ENCODE results near the gene IFNA13.
"Not testable (repeated sequence)": the region's sequence is repeated elsewhere in the genome, so short reads cannot be mapped to it uniquely, and the experiment has no call there.

The IFNA13 gene

DNA sequence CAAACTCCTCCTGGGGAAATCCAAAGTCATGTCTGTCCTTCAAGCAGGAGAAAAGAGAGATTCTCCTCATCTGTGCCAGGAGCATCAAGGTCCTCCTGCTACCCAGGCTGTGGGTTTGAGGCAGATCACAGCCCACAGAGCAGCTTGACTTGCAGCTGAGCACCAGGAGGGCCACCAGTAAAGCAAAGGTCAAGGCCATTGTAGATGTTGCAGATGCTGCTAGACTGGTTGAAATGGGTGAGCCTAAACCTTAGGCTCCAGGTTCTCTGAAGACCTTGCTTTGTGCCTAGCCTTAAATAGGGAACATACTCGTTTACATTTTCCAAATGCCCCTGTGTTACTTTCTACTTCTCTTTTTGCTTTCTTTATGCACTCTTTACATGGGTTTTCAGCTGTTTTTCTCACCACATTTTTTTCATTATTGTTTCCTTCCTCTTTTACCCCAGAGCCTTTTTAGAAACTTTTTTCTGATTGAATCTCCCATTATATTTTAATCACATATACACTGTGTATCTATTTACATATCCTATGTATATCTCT is 17.3 kb upstream of the IFNA13 start, which contains the start of gene IFNA2:
TSS of gene IFNA2 (minus strand) at position 268 of the 540 bp plus-strand sequence. CDS start at position 199, 69 bp downstream.
- DNase-seq (ENCODE audit: low read depth), result no peak
- TF ChIP-seq CTCF (conservative IDR thresholded peaks at IDR 0.05; ENCODE audit: low read length), result no peak
- no peak within 1 kb of the TSS for H3K4me3 ChIP-seq (ENCODE audit: low read length)

DNA sequence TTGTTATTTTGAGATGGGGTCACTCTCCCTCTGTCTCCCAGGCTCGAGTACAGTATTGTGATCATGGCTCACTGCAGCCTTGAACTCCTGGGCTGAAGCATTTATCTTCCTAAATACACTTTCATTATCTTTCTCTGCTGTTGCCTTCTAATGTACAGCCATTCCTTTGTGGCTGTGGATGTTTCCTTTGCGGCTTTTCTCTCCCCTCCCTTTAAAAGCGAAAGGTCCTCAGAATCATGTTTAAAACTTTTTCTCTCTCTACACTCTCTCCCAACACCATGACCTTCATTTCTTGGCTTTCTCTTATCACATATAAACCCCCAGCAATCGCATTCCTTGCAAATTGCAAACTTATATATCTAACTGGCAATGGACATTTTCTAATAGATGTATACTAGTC is 15.8 kb upstream of the IFNA13 start:
- TF ChIP-seq CTCF (conservative IDR thresholded peaks at IDR 0.05; ENCODE audit: low read length), result no peak
- no peak overlapping the region for H3K4me3 ChIP-seq (ENCODE audit: low read length)
- DNase-seq (ENCODE audit: low read depth), result no peak

- no peak for TF ChIP-seq CTCF (conservative IDR thresholded peaks at IDR 0.05; ENCODE audit: low read length)
- H3K4me3 ChIP-seq (ENCODE audit: low read length), result no peak overlapping the region
- no peak for DNase-seq (ENCODE audit: low read depth)
Observed at GRCh38 chr9:21381448-21382339, 13.8 kb upstream of the IFNA13 start.

DNA sequence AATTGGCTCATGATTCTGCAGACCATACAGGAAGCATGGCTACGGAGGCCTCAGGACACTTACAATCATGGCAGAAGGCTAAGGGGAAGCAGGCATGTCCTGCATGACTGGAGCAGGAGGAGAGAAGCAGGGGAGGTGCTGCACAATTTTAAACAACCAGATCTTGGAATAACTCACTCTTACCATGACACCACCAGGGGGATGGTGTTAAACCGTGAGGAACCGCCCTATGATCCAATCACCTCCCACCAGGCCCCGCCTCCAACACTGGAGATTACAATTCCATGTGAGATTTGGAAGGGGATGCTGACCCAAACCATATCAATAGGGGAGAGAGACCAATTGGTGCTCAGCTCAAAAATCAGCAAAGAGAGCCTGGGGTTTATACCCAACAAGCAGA is 3.6 kb upstream of the IFNA13 start:
- DNase-seq (ENCODE audit: low read depth); H3K4me3 ChIP-seq (ENCODE audit: low read length): not testable (repeated sequence)

- DNase-seq (ENCODE audit: low read depth); H3K4me3 ChIP-seq (ENCODE audit: low read length): not testable (repeated sequence)
Observed at GRCh38 chr9:21367169-21367568, 688 bp downstream of the IFNA13 start.

DNA sequence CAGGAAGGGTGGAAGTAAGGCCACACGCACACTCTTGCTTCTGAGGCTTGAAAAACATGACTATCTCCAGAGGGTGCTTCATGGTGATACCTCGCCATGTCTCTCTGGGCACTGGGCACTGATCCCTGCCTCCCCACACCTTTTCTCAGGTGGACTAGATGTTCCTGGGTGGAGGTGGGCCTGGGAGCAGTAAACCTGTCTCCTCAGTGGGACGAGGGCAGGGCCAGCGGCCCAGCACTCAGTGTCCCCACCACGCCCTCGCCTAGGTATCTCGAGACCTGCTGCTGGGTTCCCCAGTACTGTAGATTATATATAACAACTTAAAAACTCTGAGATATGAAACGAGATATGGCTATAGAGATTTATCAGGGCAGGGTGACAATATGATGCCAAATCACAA is 5.6 kb downstream of the IFNA13 start:
- TF ChIP-seq CTCF (conservative IDR thresholded peaks at IDR 0.05; ENCODE audit: low read length), result no peak
- no peak overlapping the region for H3K4me3 ChIP-seq (ENCODE audit: low read length)
- DNase-seq (ENCODE audit: low read depth), result no peak

DNA sequence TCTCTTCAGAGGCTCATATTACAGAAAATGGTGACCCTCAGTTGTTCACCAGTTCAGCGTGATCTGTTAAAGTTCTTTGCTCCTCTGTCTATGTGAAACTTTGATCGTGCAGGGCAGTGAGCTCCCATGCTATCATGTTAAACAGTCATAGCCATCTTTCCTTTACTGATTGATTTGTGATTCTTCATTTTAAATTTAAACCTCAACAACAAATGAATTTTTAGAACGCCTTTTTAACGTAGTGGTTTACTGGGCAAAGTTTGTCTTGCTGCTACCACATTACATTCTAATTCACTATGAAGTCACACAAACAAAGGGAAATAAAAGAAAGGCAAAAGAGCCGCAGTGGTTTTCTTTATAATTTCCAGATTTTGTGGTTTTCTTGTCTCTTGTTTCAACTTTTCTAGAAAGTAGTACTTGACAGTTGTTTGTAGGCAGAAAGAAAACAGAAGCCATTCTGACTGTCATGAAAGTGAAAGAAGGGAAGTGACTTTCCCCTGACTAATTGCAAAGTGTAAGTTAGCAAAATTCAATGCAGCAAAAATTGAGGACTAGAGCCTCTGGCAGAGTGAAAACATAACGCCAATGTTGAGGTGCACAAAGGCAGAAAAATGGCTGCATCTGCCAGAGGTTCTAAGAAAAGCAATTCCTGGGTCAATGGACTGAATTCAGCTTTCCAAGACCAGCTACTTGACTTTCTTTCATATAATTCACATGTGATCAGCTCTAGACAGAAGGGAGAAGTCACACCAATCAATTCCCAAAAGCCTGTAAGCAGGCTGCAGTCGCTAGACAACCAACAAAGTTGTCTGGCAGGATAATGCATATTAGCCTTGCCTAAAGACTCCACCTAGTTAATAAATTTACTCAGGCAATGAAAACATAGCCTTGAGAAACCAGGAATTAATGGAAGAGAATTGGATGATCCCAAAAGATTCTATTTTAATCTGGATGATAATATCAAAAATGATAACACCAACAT is 10.1 kb downstream of the IFNA13 start:
- peak; percentile 6 for DNase-seq (ENCODE audit: low read depth)
- H3K4me3 ChIP-seq (ENCODE audit: low read length), result peak overlapping the region; percentile 5
- no peak for TF ChIP-seq CTCF (conservative IDR thresholded peaks at IDR 0.05; ENCODE audit: low read length)
